ENCODE data around the gene PTPRN2.
"Not testable (repeated sequence)": the region's sequence is repeated elsewhere in the genome, so short reads cannot be mapped to it uniquely, and the experiment has no call there.

The PTPRN2 gene

DNA sequence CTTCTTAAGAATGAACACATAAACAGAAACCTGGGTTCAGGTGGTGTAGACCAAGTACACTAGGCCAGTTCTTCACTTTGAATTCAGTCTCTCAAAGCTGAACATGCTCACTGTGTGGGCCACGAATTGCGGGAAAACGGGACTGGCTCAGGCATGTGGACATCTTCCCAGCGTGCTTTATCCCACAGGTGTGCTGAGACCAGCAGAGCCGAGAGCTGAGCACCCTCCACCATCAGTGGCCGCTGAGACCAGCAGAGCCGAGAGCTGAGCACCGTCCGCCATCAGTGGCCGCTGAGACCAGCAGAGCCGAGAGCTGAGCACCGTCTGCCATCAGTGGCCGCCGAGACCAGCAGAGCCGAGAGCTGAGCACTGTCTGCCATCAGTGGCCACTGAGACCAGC lies 985.5 kb downstream of the PTPRN2 start:
- no peak for DNase-seq (ENCODE audit: low spot score)

DNA sequence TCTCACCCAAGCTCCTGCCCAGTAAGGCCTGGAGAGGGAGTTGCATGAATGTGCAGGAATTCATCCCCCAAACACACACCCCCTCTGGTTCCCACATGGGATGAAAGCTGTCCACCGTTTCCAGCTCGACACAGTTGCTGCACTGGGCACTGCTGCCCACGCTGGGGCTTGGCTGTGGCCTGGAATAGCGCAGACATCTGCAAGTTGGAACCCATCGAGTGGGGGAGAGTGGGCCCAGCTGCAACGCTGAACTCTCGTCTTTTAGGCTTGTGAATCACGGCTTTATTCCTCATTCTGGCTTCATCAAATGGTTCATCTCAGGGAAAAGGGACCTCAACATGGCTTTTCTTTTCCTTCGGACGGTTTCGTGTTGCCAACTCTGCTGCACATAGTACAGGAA lies 986.1 kb downstream of the PTPRN2 start:
- no peak for DNase-seq (ENCODE audit: low spot score)

- DNase-seq (ENCODE audit: low spot score), result no peak
Observed at GRCh38 chr7:157599491-157599890, 988.1 kb downstream of the PTPRN2 start.

DNA sequence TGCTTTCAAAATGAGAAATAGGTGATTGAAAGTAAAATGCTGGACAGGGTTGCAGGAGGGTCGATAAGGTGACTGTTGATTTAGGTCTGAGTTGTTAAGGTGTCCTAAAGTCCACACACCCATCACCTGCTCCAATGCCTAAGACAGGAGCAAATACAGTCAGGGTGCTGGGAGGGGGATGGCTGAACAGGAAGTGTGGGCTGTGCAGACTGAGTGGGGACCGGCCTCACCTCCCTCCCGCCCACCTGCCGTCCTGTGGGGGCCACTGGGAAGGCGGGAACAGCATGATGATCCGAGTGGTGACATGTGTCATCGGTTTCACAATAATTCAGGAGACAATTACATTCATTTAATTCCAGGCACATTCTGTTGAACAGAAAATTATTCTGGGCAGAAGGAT lies 990.1 kb downstream of the PTPRN2 start:
- DNase-seq (ENCODE audit: low spot score), result no peak

- no peak for DNase-seq (ENCODE audit: low spot score)
Observed at GRCh38 chr7:157596881-157597280, 990.7 kb downstream of the PTPRN2 start.

DNA sequence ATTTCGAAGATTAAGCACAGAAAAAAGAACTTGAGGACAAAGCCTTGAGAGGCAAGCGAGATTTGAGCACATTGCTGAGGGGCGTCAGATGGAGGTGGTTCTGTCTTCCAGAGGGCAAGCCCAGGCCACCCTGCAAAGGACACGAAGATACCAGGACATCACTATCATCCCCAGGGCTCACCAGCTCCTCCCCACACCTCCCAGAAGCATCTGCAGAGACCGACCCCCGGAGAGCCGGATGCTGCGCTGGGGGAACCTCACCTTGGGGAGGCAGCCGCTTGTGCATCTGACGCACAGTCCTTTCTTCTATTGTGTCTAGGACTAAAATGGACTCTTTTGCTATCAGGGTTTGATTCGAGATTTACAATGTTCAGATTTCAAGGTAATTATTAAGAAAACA lies 991.2 kb downstream of the PTPRN2 start:
- no peak for DNase-seq (ENCODE audit: low spot score)

DNA sequence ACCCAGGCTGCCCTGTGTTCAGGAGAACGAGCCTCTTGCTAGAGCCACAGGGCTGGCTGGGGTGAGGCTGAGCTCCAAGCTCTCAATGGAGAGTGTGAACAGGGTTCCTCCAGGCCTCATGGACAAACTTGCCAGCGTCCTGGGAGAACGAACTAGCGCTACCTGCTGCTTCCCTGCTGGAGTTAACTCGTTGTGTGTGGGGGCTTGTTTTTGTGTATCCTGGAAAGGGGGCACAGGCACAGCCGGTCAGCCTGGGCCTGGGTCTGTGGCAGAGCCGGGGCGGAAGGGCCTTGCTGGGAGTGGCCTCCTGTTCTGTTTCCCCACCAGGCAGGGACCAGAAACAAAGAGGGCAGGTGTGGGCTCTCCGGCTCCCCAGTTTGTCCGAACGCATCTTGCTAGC lies 991.6 kb downstream of the PTPRN2 start:
- DNase-seq (ENCODE audit: low spot score), result no peak

DNA sequence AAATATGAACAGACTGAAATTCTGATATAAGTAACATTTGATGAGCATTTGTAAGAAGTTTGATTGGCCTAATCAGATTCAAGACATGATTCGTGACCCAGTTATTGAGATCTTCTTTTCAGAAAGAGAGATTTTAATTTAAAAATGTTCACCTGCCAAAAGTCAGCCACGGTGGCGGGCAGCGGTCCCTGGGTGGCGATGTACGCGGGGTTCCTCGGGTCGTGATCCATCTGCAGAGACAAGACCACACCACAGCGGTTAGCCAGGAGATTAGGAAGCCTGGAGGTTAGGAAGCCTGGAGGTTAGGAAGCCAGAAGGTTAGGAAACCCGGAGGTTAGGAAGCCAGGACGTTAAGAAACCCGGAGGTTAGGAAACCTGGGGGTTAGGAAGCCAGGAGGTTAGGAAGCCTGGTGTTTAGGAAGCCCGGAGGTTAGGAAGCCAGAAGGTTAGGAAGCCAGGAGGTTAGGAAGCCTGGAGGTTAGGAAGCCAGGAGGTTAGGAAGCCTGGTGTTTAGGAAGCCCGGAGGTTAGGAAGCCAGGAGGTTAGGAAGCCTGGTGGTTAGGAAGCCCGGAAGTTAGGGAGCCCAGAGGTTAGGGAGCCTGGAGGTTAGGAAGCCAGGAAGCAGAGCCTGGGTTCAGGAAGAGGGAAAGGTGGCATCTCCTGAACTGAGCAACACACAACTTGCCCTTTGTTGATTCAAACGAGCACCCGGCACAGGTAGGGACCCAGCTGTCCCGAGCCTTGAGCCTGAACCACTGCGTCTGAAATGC lies 992.4 kb downstream of the PTPRN2 start:
- no peak for DNase-seq (ENCODE audit: low spot score)

- no peak for DNase-seq (ENCODE audit: low spot score)
Observed at GRCh38 chr7:157594306-157594705, 993.3 kb downstream of the PTPRN2 start.

DNA sequence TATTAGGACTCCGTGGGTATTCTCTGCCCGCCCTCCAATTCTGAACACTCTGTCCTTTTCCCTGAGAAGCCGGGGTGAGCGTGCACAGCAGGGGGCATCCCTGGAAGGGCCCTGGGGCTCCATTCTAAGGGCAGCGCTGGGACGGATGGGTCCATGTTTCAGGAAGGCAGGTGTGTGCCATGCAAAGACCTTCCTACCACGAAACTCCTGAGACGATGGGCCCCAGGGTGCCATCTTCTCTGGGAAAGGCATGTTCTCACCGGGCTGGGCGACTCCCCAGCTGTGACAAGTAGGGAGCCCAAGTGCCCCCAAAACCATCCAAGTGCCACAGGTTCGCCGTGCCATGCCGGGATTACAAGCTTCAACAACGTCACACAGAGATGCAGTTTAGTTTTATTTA lies 994.1 kb downstream of the PTPRN2 start:
- no peak for DNase-seq (ENCODE audit: low spot score)

DNA sequence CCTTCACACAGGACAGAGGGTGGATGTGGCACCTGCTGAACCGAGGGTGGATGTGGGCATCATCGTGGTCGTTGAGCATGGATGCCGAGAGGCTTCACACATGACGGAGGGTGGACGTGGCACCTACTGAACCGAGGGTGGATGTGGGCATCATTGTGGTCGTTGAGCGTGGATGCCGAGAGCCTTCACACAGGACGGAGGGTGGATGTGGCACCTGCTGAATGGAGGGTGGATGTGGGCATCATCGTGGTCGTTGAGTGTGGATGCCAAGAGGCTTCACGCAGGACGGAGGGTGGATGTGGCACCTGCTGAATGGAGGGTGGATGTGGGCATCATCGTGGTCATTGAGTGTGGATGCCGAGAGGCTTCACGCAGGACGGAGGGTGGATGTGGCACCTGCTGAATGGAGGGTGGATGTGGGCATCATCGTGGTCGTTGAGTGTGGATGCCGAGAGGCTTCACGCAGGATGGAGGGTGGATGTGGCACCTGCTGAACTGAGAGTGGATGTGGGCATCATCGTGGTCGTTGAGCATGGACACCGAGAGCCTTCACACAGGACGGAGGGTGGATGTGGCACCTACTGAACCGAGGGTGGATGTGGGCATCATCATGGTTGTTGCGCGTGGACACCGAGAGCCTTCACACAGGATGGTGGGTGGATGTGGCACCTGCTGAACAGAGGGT lies 994.8 kb downstream of the PTPRN2 start:
- DNase-seq (ENCODE audit: low spot score), result not testable (repeated sequence)

DNA sequence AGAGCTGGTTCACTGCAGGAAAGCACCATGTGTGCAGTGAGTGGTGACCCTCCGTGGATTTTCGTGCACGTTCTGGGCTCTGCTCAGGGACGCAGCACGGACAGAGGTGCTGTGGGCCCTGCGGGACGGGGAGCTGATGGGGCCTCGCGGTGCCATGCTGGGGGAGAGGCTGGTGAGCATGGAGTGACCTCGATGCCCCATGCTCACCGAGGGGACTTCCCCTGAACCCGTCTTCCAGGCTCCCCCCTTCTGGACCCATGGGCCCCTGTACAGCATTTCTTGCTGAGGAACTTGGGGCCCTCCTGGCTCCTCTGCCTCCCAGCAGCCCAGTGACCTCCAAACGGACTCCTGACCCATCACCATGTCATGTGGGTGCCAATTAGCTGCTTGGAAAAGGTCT lies 997.1 kb downstream of the PTPRN2 start:
- DNase-seq (ENCODE audit: low spot score), result no peak

DNA sequence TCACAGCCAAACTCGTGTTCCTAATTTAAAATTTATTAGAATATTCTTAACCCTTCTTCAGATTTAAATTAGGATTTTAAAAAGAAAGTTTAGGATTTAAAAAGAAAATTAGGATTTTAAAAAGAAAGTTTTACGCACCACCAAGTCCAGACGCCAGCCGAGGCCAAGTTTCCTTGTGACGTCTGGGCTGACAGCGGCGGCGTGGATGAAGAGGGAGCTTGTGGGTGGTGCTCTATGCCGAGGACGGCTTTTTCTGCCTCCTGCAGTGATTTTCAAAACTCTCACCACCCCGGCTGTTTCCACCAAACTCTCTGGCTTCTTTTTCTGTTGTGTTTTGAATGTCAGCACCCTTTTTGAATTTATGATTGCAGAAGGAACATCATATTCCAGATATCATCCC lies 997.9 kb downstream of the PTPRN2 start:
- no peak for DNase-seq (ENCODE audit: low spot score)

- no peak for DNase-seq (ENCODE audit: low spot score)
Observed at GRCh38 chr7:157587805-157588560, 999.6 kb downstream of the PTPRN2 start.

DNA sequence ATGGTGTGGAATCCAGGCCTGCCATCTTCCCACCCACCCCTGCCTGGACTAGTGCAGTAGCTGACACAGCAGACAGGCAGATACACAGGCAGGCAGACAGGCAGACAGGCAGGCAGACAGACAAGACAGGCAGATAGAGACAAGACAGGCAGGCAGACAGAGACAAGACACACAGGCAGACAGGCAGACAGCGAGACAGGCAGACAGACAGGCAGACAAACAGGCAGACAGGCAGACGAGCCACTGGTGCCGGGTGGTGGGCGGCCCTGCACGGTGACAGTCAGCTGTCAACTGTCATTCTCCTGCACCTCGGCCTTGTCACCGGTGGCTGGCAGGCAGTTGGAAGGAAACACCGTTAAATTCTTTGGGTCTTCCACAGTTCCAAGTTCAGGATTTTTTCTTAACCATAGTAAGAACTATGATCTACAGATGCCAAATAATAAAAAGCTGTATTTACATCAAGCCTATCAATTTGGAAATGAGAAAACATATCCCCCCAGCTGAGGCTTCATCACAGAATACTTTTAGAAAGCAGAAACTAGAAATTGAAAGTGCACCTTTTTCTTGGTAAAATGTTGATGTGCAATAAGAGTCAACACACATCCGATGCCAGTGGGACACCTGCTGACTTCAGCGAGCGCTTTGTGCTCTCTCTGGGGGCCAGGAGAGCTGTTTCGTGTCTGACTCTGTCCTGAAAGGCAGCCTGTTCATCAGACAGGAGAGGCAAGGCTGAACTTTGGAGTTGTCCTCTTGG lies 1000.4 kb downstream of the PTPRN2 start:
- no peak for DNase-seq (ENCODE audit: low spot score)

DNA sequence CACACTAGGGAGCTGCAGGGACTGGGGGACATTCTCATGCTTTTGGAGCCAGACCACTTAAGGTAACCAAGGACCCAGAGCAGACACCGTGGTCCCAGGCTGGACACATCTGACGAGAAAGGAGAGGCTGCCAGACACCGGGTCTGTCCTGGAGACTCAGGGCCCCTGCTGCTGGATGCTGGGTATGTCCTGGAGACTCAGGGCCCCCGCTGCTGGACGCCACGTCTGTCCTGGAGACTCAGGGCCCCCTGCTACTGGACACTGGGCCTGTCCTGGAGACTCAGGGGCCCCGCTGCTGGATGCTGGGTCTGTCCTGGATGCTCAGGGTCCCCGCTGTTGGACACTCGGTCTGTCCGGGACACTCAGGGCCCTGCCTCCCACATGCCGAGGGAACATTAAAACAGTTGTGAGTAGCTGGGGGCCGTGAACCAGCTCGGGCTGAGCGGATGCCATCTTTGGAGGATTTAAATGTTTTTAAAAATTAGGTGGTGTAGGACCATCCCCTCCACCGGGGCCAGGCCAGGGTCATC lies 1001.1 kb downstream of the PTPRN2 start:
- DNase-seq (ENCODE audit: low spot score), result no peak

GRCh38 chr7:157585113-157585861 lies 1002.3 kb downstream of the PTPRN2 start:
- DNase-seq (ENCODE audit: low spot score), result no peak

- DNase-seq (ENCODE audit: low spot score), result no peak
Observed at GRCh38 chr7:157584420-157584819, 1003.2 kb downstream of the PTPRN2 start.

GRCh38 chr7:157581740-157582139 lies 1005.9 kb downstream of the PTPRN2 start:
- no peak for DNase-seq (ENCODE audit: low spot score)

DNA sequence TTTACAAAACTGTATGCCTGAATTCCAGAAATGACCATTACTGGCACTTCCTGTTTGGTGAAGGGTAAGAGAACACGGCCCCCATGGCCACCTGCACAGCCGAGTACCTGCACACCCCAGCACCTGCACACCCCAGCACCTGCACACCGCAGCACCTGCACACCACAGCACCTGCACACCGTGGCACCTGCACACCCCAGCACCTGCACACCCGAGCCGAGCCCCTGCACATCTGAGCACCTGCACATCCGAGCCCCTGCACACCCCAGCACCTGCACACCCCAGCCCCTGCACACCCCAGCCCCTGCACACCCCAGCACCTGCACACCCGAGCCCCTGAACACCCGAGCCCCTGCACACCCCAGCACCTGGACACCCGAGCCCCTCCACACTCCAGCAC lies 1007.3 kb downstream of the PTPRN2 start:
- no peak for DNase-seq (ENCODE audit: low spot score)

GRCh38 chr7:157579425-157579824 lies 1008.2 kb downstream of the PTPRN2 start:
- DNase-seq (ENCODE audit: low spot score), result no peak

Measured in hematopoietic multipotent progenitor cell treated with erythropoietin and hydrocortisone succinate and interleukin-3 and kit ligand, for 15 days (in vitro differentiated cells).